ENCODE data around the gene HRG.

DNA sequence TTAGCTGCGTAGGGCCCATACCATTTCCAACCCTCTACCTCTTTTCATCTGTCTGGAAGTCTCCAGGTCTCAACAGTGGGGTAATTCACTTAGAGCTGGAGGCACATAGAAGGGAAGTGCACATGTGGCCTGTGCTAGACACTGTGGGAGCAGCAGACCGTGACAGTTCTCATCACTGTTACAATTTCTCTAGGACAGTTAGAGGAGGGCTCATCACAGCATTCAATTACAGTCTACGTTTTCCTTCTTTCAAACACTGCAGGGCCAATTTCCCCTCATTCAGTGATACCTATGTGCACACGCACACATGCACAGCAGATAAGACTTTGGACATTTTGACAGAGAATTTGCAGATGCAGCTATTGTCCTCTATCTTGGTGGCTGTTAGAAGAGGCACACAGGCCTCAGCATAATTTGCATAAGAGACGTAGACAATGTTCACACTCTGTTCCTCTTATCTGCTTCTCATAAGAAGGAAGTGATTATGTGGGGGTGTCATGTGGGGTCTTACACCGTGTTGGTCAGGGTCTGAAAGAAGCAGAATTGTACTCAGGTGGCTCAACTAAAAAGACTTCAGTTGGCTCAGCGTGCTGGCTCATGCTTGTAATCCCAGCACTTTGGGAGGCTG, 12.6 kb upstream of the HRG start:
- no peak for TF ChIP-seq POLR2A (IDR thresholded peaks at IDR 0.05)
- TF ChIP-seq, protein P1, sequence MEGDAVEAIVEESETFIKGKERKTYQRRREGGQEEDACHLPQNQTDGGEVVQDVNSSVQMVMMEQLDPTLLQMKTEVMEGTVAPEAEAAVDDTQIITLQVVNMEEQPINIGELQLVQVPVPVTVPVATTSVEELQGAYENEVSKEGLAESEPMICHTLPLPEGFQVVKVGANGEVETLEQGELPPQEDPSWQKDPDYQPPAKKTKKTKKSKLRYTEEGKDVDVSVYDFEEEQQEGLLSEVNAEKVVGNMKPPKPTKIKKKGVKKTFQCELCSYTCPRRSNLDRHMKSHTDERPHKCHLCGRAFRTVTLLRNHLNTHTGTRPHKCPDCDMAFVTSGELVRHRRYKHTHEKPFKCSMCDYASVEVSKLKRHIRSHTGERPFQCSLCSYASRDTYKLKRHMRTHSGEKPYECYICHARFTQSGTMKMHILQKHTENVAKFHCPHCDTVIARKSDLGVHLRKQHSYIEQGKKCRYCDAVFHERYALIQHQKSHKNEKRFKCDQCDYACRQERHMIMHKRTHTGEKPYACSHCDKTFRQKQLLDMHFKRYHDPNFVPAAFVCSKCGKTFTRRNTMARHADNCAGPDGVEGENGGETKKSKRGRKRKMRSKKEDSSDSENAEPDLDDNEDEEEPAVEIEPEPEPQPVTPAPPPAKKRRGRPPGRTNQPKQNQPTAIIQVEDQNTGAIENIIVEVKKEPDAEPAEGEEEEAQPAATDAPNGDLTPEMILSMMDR (IDR thresholded peaks at IDR 0.05): no peak

Measured in esophagus squamous epithelium (tissue), 4 donors.